Measurements from ENCODE around the gene P2RX1. TPM values are rescaled to one million over a fixed set of nuclear protein-coding genes. Genes with fewer than 3 reads are reported as not detected.

Gene P2RX1
- total and polyA plus RNA-seq, 2 experiments from 2014 or later = 3.2 to 3.6 TPM

GRCh38 chr17:3905017-3905520, 11.2 kb downstream of the P2RX1 start:
- Histone ChIP-seq H3K4me1 (ENCODE audit: low read depth) (peaks cover 20% of the 10 kb centered on the region), H3K27me3 (no peaks in the 10 kb centered on the region), H3K36me3 (no peaks in the 10 kb centered on the region), H3K4me3 (no peak overlapping the region), H3K27ac (no peak overlapping the region), H3K9me3 (ENCODE audit: low read depth) (no peaks in the 10 kb centered on the region)
- DNase-seq (ENCODE audit: low read depth in 1 of 2, low spot score in 1 of 2) = no peak
- TF ChIP-seq CTCF (IDR thresholded peaks at IDR 0.05; ENCODE audit: low read depth, low read length) = no peak

GRCh38 chr17:3904501-3904900, 11.8 kb downstream of the P2RX1 start:
- H3K27me3 ChIP-seq = no peaks in the 10 kb centered on the region
- no peaks in the 10 kb centered on the region for H3K9me3 ChIP-seq (ENCODE audit: low read depth)
- no peak overlapping the region for H3K27ac ChIP-seq
- H3K4me1 ChIP-seq (ENCODE audit: low read depth) = peaks cover 20% of the 10 kb centered on the region
- H3K36me3 ChIP-seq = no peaks in the 10 kb centered on the region
- no peak for DNase-seq (ENCODE audit: low read depth in 1 of 2, low spot score in 1 of 2)
- no peak overlapping the region for H3K4me3 ChIP-seq
- no peak for TF ChIP-seq CTCF (IDR thresholded peaks at IDR 0.05; ENCODE audit: low read depth, low read length)

DNA sequence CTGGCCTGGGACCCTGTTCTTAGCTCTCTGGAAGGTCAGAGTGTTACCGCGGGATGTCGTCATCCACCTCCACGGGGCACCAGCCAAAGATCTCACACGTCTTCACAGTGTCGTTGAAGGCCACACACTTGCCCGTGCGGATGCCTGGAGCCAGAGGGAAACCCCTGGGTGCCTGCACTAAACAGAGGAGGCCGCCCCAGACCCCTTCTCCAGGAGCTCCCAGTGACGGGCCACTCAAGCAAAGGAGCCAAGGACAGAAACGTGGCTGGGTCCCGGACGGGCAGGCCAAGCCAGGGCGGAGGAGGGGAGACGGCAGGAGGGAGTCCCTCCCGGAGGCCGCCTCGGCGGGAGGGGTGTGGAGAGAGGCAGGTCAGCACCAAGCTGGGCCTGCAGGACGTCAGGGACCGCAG, 12.4 kb downstream of the P2RX1 start:
- H3K36me3 ChIP-seq = no peaks in the 10 kb centered on the region
- peak overlapping the region; percentile 16 for H3K27ac ChIP-seq
- TF ChIP-seq CTCF (IDR thresholded peaks at IDR 0.05; ENCODE audit: low read depth, low read length) = no peak
- no peaks in the 10 kb centered on the region for H3K27me3 ChIP-seq
- no peak overlapping the region for H3K4me3 ChIP-seq
- peak in 1 of 2 donors; percentile 43 for DNase-seq (ENCODE audit: low read depth in 1 of 2, low spot score in 1 of 2)
- H3K9me3 ChIP-seq (ENCODE audit: low read depth) = no peaks in the 10 kb centered on the region
- H3K4me1 ChIP-seq (ENCODE audit: low read depth) = peaks cover 20% of the 10 kb centered on the region

GRCh38 chr17:3903051-3903825, 13.0 kb downstream of the P2RX1 start:
- Histone ChIP-seq H3K9me3 (ENCODE audit: low read depth) (no peaks in the 10 kb centered on the region), H3K4me3 (no peak overlapping the region), H3K4me1 (ENCODE audit: low read depth) (peaks cover 20% of the 10 kb centered on the region), H3K36me3 (no peaks in the 10 kb centered on the region), H3K27ac (peak overlapping the region; percentile 16), H3K27me3 (no peaks in the 10 kb centered on the region)
- TF ChIP-seq CTCF (IDR thresholded peaks at IDR 0.05; ENCODE audit: low read depth, low read length) = no peak
- no peak for DNase-seq (ENCODE audit: low read depth in 1 of 2, low spot score in 1 of 2)

- no peaks in the 10 kb centered on the region for H3K27me3 ChIP-seq
- H3K36me3 ChIP-seq = no peaks in the 10 kb centered on the region
- peaks cover 20% of the 10 kb centered on the region for H3K4me1 ChIP-seq (ENCODE audit: low read depth)
- DNase-seq (ENCODE audit: low read depth in 1 of 2, low spot score in 1 of 2) = no peak
- H3K9me3 ChIP-seq (ENCODE audit: low read depth) = no peaks in the 10 kb centered on the region
- H3K4me3 ChIP-seq = no peak overlapping the region
- no peak overlapping the region for H3K27ac ChIP-seq
- TF ChIP-seq CTCF (IDR thresholded peaks at IDR 0.05; ENCODE audit: low read depth, low read length) = no peak
Observed at GRCh38 chr17:3900646-3901045, 15.6 kb downstream of the P2RX1 start.
